ENCODE measurements around the gene CYB561D2. TPM values are rescaled to one million over a fixed set of nuclear protein-coding genes. Genes with fewer than 3 reads are reported as not detected.

The CYB561D2 gene
- polyA plus RNA-seq, 12 donors = 4.3 to 7.8 (median 6.7) TPM; not detected in 2

DNA sequence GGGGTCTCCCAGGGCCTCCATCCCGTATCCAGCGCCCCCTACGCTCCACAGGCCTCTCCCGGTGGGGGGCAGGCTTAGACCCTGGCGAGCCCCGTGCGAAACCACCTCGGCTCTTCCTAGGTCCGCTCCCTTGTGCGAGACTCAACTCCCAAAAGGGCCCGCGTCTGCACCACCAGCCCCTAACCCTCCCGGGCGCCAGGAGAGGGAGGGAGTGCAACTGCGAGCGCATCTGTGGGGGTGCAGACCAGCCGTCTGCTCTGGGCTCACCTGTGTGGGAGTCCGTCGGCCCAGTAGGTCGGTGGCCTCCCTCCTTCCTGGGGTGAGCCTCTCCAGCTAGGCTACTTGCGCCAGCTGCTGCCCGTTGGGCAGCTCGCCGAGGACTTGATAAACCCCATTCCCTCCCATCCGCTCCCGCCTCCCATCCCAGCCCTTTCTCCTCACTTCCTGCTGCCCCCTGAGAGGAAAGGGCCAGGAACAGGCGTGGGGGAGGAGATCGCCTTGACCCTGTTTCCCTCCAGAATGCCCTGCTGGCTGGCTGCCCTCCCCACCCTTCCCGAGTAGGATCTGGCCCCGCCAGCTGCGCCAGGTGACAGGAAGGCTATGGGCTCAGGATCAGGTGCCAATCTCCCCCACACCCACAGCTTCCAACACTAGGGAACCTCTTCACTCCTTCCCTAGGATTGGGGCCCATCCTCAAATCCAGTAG, 28.1 kb upstream of the CYB561D2 start, which contains the start of gene HYAL2:
TSS of gene HYAL2 (minus strand) at position 360 of the 706 bp plus-strand sequence. CDS start 2,256 bp downstream, outside the sequence.
- no peak for DNase-seq

DNA sequence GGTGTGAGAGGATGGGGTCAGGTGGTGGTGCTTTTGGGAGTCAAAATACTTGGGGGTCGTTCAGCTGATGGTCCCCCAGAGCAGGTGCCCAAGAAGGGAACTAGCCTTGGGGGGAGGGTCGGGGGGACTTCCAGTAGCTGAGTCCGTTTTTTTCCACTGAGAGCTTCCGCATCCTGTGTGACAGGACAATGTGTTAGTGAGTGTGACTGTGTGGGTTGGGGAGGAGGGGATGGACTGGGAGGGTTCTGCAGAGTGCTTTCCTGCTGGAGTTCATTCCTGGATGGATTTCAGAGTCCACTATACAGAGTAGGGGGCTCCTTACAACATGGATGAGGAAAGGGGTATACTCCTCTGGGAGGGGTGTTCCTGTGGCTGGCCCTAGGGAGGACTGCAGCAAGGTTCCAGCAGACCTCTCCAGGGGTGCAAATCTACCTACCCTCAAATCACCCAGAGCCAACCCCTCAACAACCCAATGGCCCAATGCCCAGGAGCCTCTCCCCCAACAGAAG, 27.5 kb upstream of the CYB561D2 start:
- no peak for DNase-seq

GRCh38 chr3:50323614-50324199, 27.0 kb upstream of the CYB561D2 start:
- no peak for DNase-seq

DNA sequence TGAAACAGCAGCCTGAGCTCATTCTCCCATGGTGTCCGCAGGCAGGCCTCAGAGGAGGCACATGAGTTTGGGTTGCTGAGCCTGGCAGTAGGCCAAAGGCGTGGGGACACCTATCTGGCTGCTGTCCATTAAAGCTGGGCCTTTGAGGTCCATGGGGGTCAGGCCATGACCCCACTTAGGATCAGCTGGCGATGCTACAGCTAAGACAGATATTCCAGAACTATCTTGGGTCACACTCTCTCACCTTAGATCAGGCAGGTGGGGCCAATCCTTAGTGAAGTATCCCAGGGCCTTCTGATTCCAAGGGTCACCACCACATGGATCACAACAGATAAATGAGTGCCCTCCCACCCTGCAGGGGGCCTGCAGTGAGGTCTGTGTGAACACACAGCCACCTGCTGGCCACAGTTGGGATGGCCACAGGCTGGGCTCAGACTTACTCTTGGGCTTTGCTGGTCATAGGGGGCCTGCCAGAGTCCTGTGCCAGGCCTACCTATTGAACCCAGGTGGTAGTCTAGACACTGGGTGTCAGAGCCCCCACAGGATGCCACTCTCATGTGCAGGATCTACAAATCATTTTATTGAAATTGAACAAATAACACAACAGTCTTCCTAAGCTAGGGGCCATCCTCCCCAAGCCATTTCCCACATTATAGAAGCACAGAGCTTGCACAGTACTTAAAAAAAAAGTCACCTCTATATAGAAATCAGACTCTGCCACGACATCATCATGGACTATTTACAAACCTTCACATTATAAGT, 26.1 kb upstream of the CYB561D2 start:
- no peak for DNase-seq

- DNase-seq = no peak
These were observed 25.6 kb upstream of the CYB561D2 start for GRCh38 chr3:50325113-50325480.

- DNase-seq = no peak
These were observed 25.0 kb upstream of the CYB561D2 start for GRCh38 chr3:50325497-50326181.

DNA sequence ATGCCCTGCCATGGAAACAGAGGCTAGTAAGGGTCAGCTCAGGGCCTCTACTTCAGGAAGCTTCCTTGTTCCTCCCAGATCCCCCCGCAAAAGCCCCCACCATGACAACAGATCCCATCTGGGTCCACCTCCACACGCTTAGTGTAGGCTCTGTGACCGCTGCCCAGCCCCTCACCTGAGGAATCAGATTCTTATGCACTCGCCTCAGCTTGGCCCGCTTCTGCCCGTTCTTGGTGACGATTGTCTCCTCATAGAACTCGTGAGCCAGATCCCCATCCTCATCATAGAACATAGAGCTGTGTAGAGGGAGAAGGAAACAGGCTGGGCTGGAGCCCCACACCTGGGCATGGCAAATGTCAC, 24.5 kb upstream of the CYB561D2 start:
- DNase-seq = no peak

- no peak for DNase-seq
These were observed 23.5 kb upstream of the CYB561D2 start for GRCh38 chr3:50327129-50327528.

DNA sequence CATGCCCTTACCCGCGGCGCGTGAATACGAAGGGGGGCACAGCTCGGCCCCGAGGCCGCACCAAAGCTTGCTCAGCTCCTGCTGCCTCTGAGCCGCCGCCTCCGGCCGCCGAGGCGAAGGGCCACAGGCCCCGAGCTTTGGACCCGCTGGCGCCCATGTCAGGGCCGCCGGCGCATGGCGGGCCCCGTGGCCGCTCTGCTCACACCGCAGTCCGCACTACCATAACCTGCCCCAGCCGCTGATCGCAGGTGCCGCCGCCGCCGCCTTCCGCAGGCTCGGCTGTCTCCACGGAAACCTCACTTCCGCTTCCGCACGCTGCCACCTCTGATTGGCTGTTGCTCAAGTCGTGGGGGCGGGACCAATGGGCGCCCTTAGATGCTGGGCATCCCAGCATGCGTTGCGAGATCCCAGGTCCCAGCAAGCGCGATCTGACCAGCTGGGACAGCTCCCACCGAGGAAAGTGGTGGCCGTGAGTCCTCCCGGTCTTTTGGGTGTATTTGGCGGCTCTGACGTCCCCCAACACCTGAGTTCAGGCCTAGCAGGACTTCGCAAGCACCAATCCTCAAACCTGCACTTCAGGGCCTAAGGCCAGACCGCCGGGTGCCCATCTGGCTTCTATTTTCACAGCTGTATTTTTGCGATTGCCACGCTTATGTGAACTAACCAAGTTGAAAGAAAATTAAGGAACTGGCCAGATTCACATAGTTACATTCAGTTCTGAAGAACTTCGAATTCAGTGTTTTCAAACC, 22.5 kb upstream of the CYB561D2 start, which contains the start of gene TUSC2:
TSS of gene TUSC2 (minus strand) at position 281 of the 749 bp plus-strand sequence. CDS start at position 157, 124 bp downstream.
- DNase-seq = peak; percentile 97

DNA sequence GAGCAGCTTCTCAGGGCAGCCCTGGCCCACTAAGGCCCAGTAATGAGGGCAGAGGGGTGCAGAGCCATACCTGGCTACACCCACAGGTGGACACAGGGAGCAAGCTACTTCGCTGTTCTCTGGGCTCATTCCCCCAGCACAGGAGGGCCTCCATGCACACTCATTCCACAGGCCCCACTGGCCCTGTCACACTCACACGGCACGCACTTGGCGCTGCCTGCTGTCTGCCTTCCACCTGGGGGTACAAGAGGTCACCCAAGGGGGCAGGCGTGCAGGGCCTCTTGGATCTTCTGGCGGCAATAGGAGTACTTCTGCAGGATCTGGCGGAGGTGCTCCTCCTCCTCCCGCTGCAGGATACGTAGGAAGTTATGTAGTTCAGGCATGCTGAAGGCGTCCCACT, 20.3 kb upstream of the CYB561D2 start:
- no peak for DNase-seq

- no peak for DNase-seq
These were observed 19.2 kb upstream of the CYB561D2 start for GRCh38 chr3:50331364-50331907.

DNA sequence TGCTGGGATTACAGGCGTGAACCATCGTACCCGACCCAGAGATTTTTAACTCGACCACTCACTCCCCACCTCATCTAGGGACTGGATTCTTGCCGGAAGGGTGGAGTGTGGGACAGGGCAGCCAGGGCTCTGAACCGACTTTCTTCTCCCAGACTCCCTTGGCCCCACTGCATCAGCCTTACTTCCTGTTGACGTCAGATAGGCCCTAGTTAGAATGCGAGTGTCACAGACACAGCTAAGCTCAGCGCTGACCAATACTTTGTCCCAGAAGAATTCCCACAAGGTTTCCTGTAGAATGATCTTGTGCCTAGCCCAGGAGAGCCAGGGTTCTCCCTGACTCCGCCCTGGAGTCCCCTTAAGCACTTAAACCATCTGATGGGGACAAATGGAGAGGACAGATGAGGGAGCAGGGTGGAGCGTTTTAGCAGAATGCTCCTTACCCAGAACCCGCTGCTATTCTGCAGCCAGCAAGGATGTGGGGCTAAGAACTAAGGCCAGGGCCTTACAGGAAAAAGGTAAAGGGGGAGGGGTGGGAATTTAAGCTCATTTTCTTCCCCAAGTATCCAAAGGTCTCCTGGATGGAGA, 16.8 kb upstream of the CYB561D2 start:
- no peak for DNase-seq

- no peak for DNase-seq
These were observed 16.2 kb upstream of the CYB561D2 start for GRCh38 chr3:50334339-50335075.

- no peak for DNase-seq
These were observed 14.0 kb upstream of the CYB561D2 start for GRCh38 chr3:50336452-50337174.

DNA sequence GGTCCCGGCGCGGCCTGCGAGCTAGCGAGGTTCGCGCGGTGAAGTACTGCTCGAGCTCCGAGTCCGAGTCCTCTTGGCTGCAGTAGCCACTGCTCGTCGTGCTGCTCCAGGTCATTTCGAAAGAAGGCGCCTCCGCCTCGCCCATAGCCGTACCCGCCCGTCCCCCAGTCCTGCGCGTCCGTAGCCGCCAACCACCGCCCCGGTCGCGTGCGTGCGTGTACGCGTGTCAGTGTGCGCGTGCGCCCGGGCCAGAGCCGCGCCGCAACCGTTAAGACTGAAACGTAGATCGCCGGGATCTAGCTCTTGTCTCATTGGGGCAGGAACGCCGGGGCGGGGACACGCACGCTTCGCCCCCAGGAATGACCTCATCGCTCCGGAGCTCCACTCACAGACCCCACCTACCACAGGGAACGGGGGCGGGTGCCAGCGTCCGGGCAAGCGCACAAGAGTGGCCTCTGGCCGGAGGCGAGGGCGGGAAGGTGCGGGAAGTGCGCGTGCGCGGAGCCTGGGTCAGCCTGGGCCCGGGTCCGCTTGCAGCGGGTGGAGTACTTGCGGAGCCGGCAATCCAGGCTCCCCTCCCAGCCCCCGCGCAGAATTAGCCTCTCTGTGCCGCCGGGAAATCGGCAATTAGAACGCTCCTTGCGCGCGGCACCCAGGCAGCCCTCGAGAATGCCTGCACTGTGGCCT, 13.3 kb upstream of the CYB561D2 start:
- DNase-seq = peak; percentile 98

DNA sequence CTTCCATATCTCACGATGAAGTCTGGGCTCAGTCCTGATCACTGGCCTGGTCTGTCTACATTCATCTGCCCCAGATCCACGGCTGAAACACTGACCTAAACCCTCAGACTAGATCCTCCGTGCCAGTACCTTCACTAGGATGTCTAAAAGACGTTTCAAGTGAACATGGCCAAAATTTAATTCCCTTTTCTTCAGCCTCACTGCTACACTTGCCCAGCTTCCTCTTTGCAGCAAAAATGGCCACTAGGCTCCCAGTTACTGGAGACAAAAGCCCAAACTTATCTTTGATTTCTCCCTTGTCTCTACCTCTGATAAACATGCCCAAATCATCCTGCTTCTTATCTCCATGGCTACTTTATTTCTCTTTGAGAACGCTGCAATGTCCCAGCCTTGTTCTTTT, 11.7 kb upstream of the CYB561D2 start:
- no peak for DNase-seq

- no peak for DNase-seq
These were observed 11.0 kb upstream of the CYB561D2 start for GRCh38 chr3:50339485-50340146.

DNA sequence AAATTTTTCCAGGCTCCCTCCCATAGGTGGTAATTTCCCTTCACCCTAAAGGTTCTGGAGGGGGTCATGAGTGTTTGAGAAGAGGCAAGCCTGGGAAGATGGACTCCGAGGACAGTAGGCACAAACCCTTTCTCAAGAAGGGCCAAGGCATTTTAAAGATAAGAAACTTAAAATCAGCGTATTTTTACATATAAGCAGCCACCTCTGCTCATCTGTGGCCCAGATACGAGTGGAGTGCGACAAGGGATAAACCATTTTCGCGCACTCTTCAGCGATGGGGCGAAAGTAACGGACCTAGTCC, 10.6 kb upstream of the CYB561D2 start:
- no peak for DNase-seq

All from muscle of arm (tissue), 12 donors.